ENCODE results near the gene LSM14B.
A peak's percentile ranks its signal among the peaks of the same experiment; 100 is the strongest.

The LSM14B gene

DNA sequence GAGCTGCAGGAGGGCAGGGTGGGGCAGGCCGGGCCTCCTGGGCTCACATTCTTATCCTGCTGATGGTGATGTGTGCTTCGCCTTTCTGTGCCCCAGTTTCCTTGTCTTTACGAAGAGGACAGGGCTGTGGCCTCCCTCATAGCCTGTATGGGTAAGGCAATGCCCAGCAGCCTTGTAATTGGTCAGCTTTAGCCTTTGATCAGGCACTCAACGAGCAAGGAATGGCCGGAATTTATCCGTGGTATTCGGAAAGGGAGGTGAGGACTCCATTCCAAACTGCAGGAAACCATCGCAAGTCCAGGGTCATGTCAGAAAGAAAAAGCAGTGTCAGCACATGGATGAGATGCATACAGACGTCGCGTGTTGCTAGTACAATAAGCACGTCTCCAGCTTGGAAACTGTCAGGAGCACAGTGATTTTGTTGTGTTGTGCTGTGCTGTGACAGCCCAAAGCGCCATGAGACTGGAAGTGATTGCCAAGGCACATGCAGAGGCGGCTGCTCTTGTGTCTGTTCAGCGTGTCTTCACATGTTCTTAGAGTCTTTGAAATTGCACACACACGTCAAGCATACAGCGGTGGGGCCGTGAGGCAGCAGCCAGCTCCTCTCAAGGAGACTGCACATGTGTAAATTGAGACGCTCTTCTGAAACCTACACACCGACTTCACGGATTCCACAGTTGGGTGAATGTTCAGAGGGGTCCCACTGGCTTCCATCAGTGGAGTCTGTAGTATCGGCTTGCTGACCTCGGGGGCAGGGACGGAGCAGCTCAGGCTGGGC is 27.4 kb downstream of the LSM14B start:
- Histone ChIP-seq H3K79me1 (ENCODE audit: low read length) (no peaks in the 10 kb centered on the region), H3K27ac (ENCODE audit: low read depth, low read length) (no peak overlapping the region), H4K12ac (ENCODE audit: low read depth, low read length) (no peak overlapping the region), H4K91ac (ENCODE audit: low read depth, low read length) (no peak overlapping the region), H3K23ac (ENCODE audit: low read length) (no peak overlapping the region), H3K4me2 (ENCODE audit: low read length) (peak overlapping the region; percentile 5), H3K14ac (ENCODE audit: low read length) (no peak overlapping the region), H2AK5ac (ENCODE audit: low read length) (no peak overlapping the region), H2BK120ac (ENCODE audit: insufficient read depth, low read length, poor library complexity) (no peak overlapping the region), H4K8ac (ENCODE audit: low read depth, low read length) (no peak overlapping the region), H3K4ac (ENCODE audit: low read depth, low read length) (peak overlapping the region; percentile 31), H3K4me3 (ENCODE audit: low read depth, low read length) (no peak overlapping the region), H2BK5ac (ENCODE audit: low read depth, low read length, poor library complexity) (no peak overlapping the region), H2BK12ac (ENCODE audit: low read length) (no peak overlapping the region), H3K4me1 (ENCODE audit: control insufficient read depth in 1 of 2, insufficient read depth in 2 of 2, low read length in 2 of 2) (peaks cover 9 to 19% of the 10 kb centered on the region in 2 experiments), H3K9me3 (ENCODE audit: insufficient read depth, low read depth, low read length) (peaks cover 8% of the 10 kb centered on the region), H3K79me2 (ENCODE audit: control insufficient read depth, insufficient read depth, low read length, poor library complexity) (peaks cover 24% of the 10 kb centered on the region), H3K18ac (ENCODE audit: low read length) (no peak overlapping the region), H3K27me3 (ENCODE audit: insufficient read depth, low read length) (no peaks in the 10 kb centered on the region), H2AFZ (ENCODE audit: insufficient read depth, low read length, poor library complexity) (no peak overlapping the region), H3K36me3 (ENCODE audit: control insufficient read depth in 1 of 2, insufficient read depth in 2 of 2, low read length in 2 of 2) (peaks cover 27 to 29% of the 10 kb centered on the region in 2 experiments), H3K9ac (ENCODE audit: low read length) (no peak overlapping the region)
- peak; percentile 32 to 82 for DNase-seq
- WGBS (ENCODE audit: extremely low coverage, insufficient coverage, insufficient read length), result no CpG with 5 or more reads among the region's 24 CpGs

DNA sequence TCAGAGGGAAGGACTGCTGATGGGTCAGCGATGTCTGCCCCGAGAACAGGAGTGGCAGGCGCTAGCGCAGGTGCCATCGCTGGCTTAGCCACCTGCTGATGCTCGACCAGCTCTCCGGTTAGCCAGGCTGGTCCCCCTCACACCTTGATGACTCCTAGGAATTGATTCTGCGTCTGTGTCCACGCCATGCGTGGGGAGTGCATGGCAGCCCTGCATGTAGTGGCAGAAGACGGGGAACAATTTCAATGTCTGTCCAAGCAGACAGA is 28.0 kb downstream of the LSM14B start:
- no peak overlapping the region for H3K9ac ChIP-seq (ENCODE audit: low read length)
- H3K4me1 ChIP-seq (ENCODE audit: control insufficient read depth in 1 of 2, insufficient read depth in 2 of 2, low read length in 2 of 2), result peaks cover 10 to 21% of the 10 kb centered on the region in 2 experiments
- no peak overlapping the region for H2BK5ac ChIP-seq (ENCODE audit: low read depth, low read length, poor library complexity)
- H3K23ac ChIP-seq (ENCODE audit: low read length), result no peak overlapping the region
- no peaks in the 10 kb centered on the region for H3K27me3 ChIP-seq (ENCODE audit: insufficient read depth, low read length)
- no peak overlapping the region for H4K8ac ChIP-seq (ENCODE audit: low read depth, low read length)
- H4K91ac ChIP-seq (ENCODE audit: low read depth, low read length), result no peak overlapping the region
- peak overlapping the region; percentile 31 for H3K4ac ChIP-seq (ENCODE audit: low read depth, low read length)
- peaks cover 8% of the 10 kb centered on the region for H3K9me3 ChIP-seq (ENCODE audit: insufficient read depth, low read depth, low read length)
- no peak overlapping the region for H3K4me2 ChIP-seq (ENCODE audit: low read length)
- H2BK120ac ChIP-seq (ENCODE audit: insufficient read depth, low read length, poor library complexity), result no peak overlapping the region
- H3K36me3 ChIP-seq (ENCODE audit: control insufficient read depth in 1 of 2, insufficient read depth in 2 of 2, low read length in 2 of 2), result peaks cover 27 to 28% of the 10 kb centered on the region in 2 experiments
- WGBS (ENCODE audit: extremely low coverage, insufficient coverage, insufficient read length), result no CpG with 5 or more reads among the region's 11 CpGs
- no peak overlapping the region for H4K12ac ChIP-seq (ENCODE audit: low read depth, low read length)
- H3K79me1 ChIP-seq (ENCODE audit: low read length), result no peaks in the 10 kb centered on the region
- H3K79me2 ChIP-seq (ENCODE audit: control insufficient read depth, insufficient read depth, low read length, poor library complexity), result peaks cover 21% of the 10 kb centered on the region
- H3K18ac ChIP-seq (ENCODE audit: low read length), result no peak overlapping the region
- DNase-seq, result no peak
- no peak overlapping the region for H2AK5ac ChIP-seq (ENCODE audit: low read length)
- no peak overlapping the region for H3K27ac ChIP-seq (ENCODE audit: low read depth, low read length)
- no peak overlapping the region for H2BK12ac ChIP-seq (ENCODE audit: low read length)
- H3K4me3 ChIP-seq (ENCODE audit: low read depth, low read length), result no peak overlapping the region
- H2AFZ ChIP-seq (ENCODE audit: insufficient read depth, low read length, poor library complexity), result no peak overlapping the region
- no peak overlapping the region for H3K14ac ChIP-seq (ENCODE audit: low read length)

DNA sequence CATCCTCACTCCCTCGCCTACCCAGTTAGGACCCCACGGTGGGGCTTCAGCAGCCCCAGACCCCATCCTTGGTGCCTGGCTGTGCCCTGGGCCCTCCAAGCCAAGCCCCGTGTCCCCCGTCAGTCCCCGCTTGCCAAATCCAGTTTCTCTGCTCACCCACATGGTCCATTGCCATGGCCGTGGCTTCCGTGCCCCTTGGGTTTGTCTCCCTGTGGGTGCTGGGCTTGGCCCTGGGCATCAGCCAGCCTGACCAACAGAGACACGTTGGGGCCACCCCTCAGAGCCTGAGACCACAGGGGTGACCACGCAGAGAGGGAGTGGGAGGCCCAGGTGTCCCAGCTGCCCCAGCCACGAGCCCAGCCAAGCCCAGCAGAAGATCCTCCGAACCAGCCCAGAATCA is 28.9 kb downstream of the LSM14B start:
- Histone ChIP-seq H3K36me3 (ENCODE audit: control insufficient read depth in 1 of 2, insufficient read depth in 2 of 2, low read length in 2 of 2) (peaks cover 20 to 29% of the 10 kb centered on the region in 2 experiments), H3K4ac (ENCODE audit: low read depth, low read length) (peak overlapping the region; percentile 0), H2AFZ (ENCODE audit: insufficient read depth, low read length, poor library complexity) (no peak overlapping the region), H4K8ac (ENCODE audit: low read depth, low read length) (no peak overlapping the region), H3K23ac (ENCODE audit: low read length) (no peak overlapping the region), H3K79me1 (ENCODE audit: low read length) (no peaks in the 10 kb centered on the region), H3K27me3 (ENCODE audit: insufficient read depth, low read length) (no peaks in the 10 kb centered on the region), H3K4me1 (ENCODE audit: control insufficient read depth in 1 of 2, insufficient read depth in 2 of 2, low read length in 2 of 2) (peaks cover 18 to 27% of the 10 kb centered on the region in 2 experiments), H4K91ac (ENCODE audit: low read depth, low read length) (no peak overlapping the region), H3K79me2 (ENCODE audit: control insufficient read depth, insufficient read depth, low read length, poor library complexity) (peaks cover 15% of the 10 kb centered on the region), H3K9ac (ENCODE audit: low read length) (no peak overlapping the region), H2BK5ac (ENCODE audit: low read depth, low read length, poor library complexity) (no peak overlapping the region), H2AK5ac (ENCODE audit: low read length) (no peak overlapping the region), H3K4me2 (ENCODE audit: low read length) (no peak overlapping the region), H2BK12ac (ENCODE audit: low read length) (no peak overlapping the region), H3K9me3 (ENCODE audit: insufficient read depth, low read depth, low read length) (peaks cover 8% of the 10 kb centered on the region), H3K4me3 (ENCODE audit: low read depth, low read length) (no peak overlapping the region), H2BK120ac (ENCODE audit: insufficient read depth, low read length, poor library complexity) (no peak overlapping the region), H3K27ac (ENCODE audit: low read depth, low read length) (no peak overlapping the region), H3K14ac (ENCODE audit: low read length) (no peak overlapping the region), H3K18ac (ENCODE audit: low read length) (no peak overlapping the region), H4K12ac (ENCODE audit: low read depth, low read length) (no peak overlapping the region)
- no CpG with 5 or more reads among the region's 11 CpGs for WGBS (ENCODE audit: extremely low coverage, insufficient coverage, insufficient read length)
- DNase-seq, result no peak

DNA sequence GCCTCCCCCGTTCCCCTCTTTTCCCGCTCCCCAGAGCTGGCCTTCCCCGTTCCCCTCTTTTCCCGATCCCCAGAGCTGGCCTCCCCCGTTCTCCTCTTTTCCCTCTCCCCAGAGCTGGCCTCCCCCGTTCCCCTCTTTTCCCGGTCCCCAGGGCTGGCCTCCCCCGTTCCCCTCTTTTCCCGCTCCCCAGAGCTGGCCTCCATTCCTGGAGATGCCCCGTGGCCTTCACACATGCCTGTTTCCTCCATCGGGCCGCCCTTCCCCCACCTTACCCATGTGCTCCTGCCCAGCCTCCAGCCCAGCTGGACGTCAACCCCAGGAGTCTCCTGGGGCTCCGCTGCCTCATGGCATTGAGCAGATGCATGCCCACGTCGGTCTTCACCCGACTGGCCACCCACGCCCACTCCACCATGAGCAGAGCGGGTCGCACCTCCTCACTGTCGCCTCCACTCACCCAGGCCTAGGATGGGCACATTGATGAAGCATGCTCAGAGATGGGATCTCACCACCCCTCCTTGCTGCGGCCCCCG is 29.6 kb downstream of the LSM14B start:
- peaks cover 23 to 31% of the 10 kb centered on the region in 2 experiments for H3K4me1 ChIP-seq (ENCODE audit: control insufficient read depth in 1 of 2, insufficient read depth in 2 of 2, low read length in 2 of 2)
- H2BK5ac ChIP-seq (ENCODE audit: low read depth, low read length, poor library complexity), result no peak overlapping the region
- no peaks in the 10 kb centered on the region for H3K79me1 ChIP-seq (ENCODE audit: low read length)
- no peak overlapping the region for H4K91ac ChIP-seq (ENCODE audit: low read depth, low read length)
- H4K8ac ChIP-seq (ENCODE audit: low read depth, low read length), result no peak overlapping the region
- no peak overlapping the region for H3K9ac ChIP-seq (ENCODE audit: low read length)
- no peak overlapping the region for H3K14ac ChIP-seq (ENCODE audit: low read length)
- no peak overlapping the region for H3K23ac ChIP-seq (ENCODE audit: low read length)
- H3K27me3 ChIP-seq (ENCODE audit: insufficient read depth, low read length), result no peaks in the 10 kb centered on the region
- peaks cover 18 to 28% of the 10 kb centered on the region in 2 experiments for H3K36me3 ChIP-seq (ENCODE audit: control insufficient read depth in 1 of 2, insufficient read depth in 2 of 2, low read length in 2 of 2)
- H2BK120ac ChIP-seq (ENCODE audit: insufficient read depth, low read length, poor library complexity), result no peak overlapping the region
- no peak overlapping the region for H2BK12ac ChIP-seq (ENCODE audit: low read length)
- H3K27ac ChIP-seq (ENCODE audit: low read depth, low read length), result no peak overlapping the region
- WGBS (ENCODE audit: extremely low coverage, insufficient coverage, insufficient read length), result no CpG with 5 or more reads among the region's 23 CpGs
- H3K18ac ChIP-seq (ENCODE audit: low read length), result no peak overlapping the region
- no peak overlapping the region for H2AFZ ChIP-seq (ENCODE audit: insufficient read depth, low read length, poor library complexity)
- H3K79me2 ChIP-seq (ENCODE audit: control insufficient read depth, insufficient read depth, low read length, poor library complexity), result peaks cover 11% of the 10 kb centered on the region
- peaks cover 8% of the 10 kb centered on the region for H3K9me3 ChIP-seq (ENCODE audit: insufficient read depth, low read depth, low read length)
- H2AK5ac ChIP-seq (ENCODE audit: low read length), result no peak overlapping the region
- peak overlapping the region; percentile 0 for H3K4ac ChIP-seq (ENCODE audit: low read depth, low read length)
- no peak overlapping the region for H3K4me3 ChIP-seq (ENCODE audit: low read depth, low read length)
- no peak for DNase-seq
- H3K4me2 ChIP-seq (ENCODE audit: low read length), result no peak overlapping the region
- no peak overlapping the region for H4K12ac ChIP-seq (ENCODE audit: low read depth, low read length)

Data from trophoblast cell (in vitro differentiated cells and primary cell).